Activated CD4-positive, alpha-beta T cell treated with anti-CD3 and anti-CD28 coated beads, Interleukin-10, Interleukin-2, amounts not matched to agents 100 ng/mL and 50 ng/mL, durations not matched to agents 16 hours and 8 hours (primary cell): Measurements from ENCODE around the gene TXNDC2.

Experiments
- DNase-seq: peaks from one replicate; pipeline ENCODE4 v3.0.0-alpha.2; 2020

Gene TXNDC2

GRCh38 chr18:9914584-9915290, 29.0 kb downstream of the TXNDC2 start:
- peak; percentile 81 for DNase-seq

- DNase-seq: no peak
Observed at GRCh38 chr18:9915291-9916076, 29.7 kb downstream of the TXNDC2 start.

GRCh38 chr18:9916077-9916639, 30.4 kb downstream of the TXNDC2 start:
- DNase-seq: peak; percentile 43

GRCh38 chr18:9916808-9917207, 31.0 kb downstream of the TXNDC2 start:
- no peak for DNase-seq

GRCh38 chr18:9918016-9918680, 32.4 kb downstream of the TXNDC2 start:
- no peak for DNase-seq

GRCh38 chr18:9919564-9920232, 33.9 kb downstream of the TXNDC2 start:
- DNase-seq: peak; percentile 32

GRCh38 chr18:9922592-9923311, 37.0 kb downstream of the TXNDC2 start:
- no peak for DNase-seq

- DNase-seq: no peak
Observed at GRCh38 chr18:9924371-9924943, 38.7 kb downstream of the TXNDC2 start.

GRCh38 chr18:9925369-9925768, 39.6 kb downstream of the TXNDC2 start:
- DNase-seq: no peak

- DNase-seq: no peak
Observed at GRCh38 chr18:9925795-9926194, 40.0 kb downstream of the TXNDC2 start.

GRCh38 chr18:9926223-9926894, 40.6 kb downstream of the TXNDC2 start:
- DNase-seq: no peak

GRCh38 chr18:9926977-9927376, 41.2 kb downstream of the TXNDC2 start:
- no peak for DNase-seq

GRCh38 chr18:9927392-9928063, 41.8 kb downstream of the TXNDC2 start:
- no peak for DNase-seq

GRCh38 chr18:9928646-9929259, 43.0 kb downstream of the TXNDC2 start:
- DNase-seq: no peak

- DNase-seq: no peak
Observed at GRCh38 chr18:9930299-9930884, 44.6 kb downstream of the TXNDC2 start.

GRCh38 chr18:9931146-9931545, 45.4 kb downstream of the TXNDC2 start:
- DNase-seq: no peak

- DNase-seq: no peak
Observed at GRCh38 chr18:9931678-9932077, 45.9 kb downstream of the TXNDC2 start.

GRCh38 chr18:9933865-9934264, 48.1 kb downstream of the TXNDC2 start:
- DNase-seq: no peak

- DNase-seq: no peak
Observed at GRCh38 chr18:9934274-9934673, 48.5 kb downstream of the TXNDC2 start.
